ENCODE results near the gene SCAF1. TPM values are rescaled to one million over a fixed set of nuclear protein-coding genes. Genes with fewer than 3 reads are reported as not detected.
A peak's percentile ranks its signal among the peaks of the same experiment; 100 is the strongest.
"Not testable (repeated sequence)": the region's sequence is repeated elsewhere in the genome, so short reads cannot be mapped to it uniquely, and the experiment has no call there.

Gene SCAF1
- total RNA-seq, 1 donor from 2014 or later: 8.7 TPM

DNA sequence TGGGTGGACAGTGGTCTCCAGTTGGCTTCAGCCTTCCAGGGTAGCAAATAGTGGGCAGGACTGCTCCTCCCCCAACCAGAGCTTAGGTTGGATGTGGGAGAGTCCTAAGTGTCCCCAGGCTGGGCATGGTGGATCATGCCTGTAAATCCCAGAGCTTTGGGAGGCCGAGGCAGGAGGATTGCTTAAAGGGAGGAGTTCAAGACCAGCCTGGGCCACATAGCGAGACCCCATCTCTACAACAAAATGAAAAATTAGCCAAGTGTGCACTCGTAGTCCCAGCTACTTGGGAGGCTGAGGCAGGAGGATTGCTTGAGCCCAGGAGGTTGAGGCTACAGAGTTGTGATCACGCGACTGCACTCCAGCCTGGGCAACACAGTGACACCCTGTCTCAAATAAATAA lies 9.4 kb upstream of the SCAF1 start:
- TF ChIP-seq EZH2 (IDR thresholded peaks at IDR 0.05) (no peak), EZH2phosphoT487 (IDR thresholded peaks at IDR 0.05) (no peak)
- TF ChIP-seq, protein P1, sequence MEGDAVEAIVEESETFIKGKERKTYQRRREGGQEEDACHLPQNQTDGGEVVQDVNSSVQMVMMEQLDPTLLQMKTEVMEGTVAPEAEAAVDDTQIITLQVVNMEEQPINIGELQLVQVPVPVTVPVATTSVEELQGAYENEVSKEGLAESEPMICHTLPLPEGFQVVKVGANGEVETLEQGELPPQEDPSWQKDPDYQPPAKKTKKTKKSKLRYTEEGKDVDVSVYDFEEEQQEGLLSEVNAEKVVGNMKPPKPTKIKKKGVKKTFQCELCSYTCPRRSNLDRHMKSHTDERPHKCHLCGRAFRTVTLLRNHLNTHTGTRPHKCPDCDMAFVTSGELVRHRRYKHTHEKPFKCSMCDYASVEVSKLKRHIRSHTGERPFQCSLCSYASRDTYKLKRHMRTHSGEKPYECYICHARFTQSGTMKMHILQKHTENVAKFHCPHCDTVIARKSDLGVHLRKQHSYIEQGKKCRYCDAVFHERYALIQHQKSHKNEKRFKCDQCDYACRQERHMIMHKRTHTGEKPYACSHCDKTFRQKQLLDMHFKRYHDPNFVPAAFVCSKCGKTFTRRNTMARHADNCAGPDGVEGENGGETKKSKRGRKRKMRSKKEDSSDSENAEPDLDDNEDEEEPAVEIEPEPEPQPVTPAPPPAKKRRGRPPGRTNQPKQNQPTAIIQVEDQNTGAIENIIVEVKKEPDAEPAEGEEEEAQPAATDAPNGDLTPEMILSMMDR (IDR thresholded peaks at IDR 0.05): no peak
- H3K4me1 Mint-ChIP-seq: peaks cover 30% of the 10 kb centered on the region
- Histone ChIP-seq H3K4me3 (no peak overlapping the region), H4K20me1 (ENCODE audit: low read depth) (no peaks in the 10 kb centered on the region), H2AFZ (replicated peaks) (no peak overlapping the region), H3F3A (ENCODE audit: low read depth) (peaks cover 34% of the 10 kb centered on the region), H3K79me2 (ENCODE audit: low read depth) (no peaks in the 10 kb centered on the region), H3K4me1 (peaks cover 16% of the 10 kb centered on the region), H3K9ac (no peak overlapping the region), H3K27me3 (no peaks in the 10 kb centered on the region), H3K4me2 (no peak overlapping the region), H3K36me3 (no peaks in the 10 kb centered on the region), H3K9me3 (ENCODE audit: low read depth) (no peaks in the 10 kb centered on the region), H3K27ac (no peak overlapping the region)
- H3K9me3 Mint-ChIP-seq: no peaks in the 10 kb centered on the region
- no peak overlapping the region for H3K4me3 Mint-ChIP-seq
- no peak for DNase-seq (ENCODE audit: low spot score)
- peaks cover 6% of the 10 kb centered on the region for H3K27me3 Mint-ChIP-seq (ENCODE audit: insufficient read depth, low read depth)
- no peak overlapping the region for H3K27ac Mint-ChIP-seq
- peaks cover 5% of the 10 kb centered on the region for H3K36me3 Mint-ChIP-seq

DNA sequence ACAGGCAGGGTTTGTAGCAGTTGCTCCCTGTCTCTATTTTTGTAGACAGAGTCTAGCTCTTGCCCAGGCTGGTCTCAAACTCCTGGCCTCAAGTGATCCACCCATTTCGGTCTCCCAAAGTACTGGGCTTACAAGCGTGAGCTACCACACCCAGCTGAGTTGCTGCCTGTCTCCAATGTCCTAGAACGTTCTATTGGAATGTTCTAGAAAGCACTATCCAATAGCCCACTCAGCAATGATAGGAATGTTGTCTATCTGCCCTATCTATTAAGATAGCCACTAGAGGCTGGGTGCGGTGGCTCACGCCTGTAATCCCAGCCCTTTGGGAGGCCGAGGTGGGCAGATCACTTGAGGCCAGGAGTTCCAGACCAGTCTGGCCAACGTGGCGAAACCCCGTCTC lies 8.7 kb upstream of the SCAF1 start:
- peaks cover 35% of the 10 kb centered on the region for H3K4me1 Mint-ChIP-seq
- not testable (repeated sequence) for H3K9ac ChIP-seq; H3K36me3 Mint-ChIP-seq; H3K27me3 Mint-ChIP-seq (ENCODE audit: insufficient read depth, low read depth); H3K9me3 Mint-ChIP-seq; H3K4me2 ChIP-seq; H3K9me3 ChIP-seq (ENCODE audit: low read depth); H3K79me2 ChIP-seq (ENCODE audit: low read depth); H3K27ac ChIP-seq; H2AFZ ChIP-seq (replicated peaks); DNase-seq (ENCODE audit: low spot score); H3K36me3 ChIP-seq; H3K4me3 ChIP-seq; H3K27ac Mint-ChIP-seq; H3K27me3 ChIP-seq; H4K20me1 ChIP-seq (ENCODE audit: low read depth); H3K4me3 Mint-ChIP-seq
- Histone ChIP-seq H3K4me1 (peaks cover 22% of the 10 kb centered on the region), H3F3A (ENCODE audit: low read depth) (peaks cover 34% of the 10 kb centered on the region)

DNA sequence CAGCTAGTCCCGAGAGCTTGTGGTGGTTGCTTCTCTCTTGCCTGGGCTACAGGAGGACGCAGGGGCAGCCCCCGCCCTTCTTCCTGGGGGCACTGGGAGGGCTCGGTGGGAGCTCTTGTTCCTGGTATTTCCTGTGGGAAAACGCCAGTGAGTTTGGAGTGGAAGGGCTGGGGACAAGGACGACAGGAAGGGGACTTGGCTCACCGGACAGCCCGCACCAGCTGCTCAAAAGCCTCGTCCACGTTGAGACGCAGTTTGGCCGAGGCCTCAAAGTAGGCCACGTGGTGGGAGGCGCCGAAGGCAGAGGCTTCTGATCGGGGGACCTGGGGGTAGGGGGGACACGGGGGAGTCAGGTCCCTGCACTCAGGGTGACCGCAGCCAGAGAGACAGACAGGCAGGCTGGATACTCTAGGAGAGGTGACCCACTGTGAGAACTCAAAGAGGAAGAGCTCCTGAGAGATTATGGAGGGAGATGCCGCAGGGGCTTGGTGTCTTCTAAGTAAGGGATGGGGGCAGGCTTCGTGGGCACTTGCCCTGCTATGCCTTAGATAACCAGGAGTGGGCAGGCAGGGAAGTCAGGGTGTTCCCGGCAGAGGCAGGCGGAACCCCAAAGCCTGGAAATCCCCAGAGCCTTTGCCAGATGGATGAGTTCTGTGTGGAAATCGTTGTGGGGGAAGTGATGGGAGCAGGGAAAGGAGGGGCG lies 6.3 kb upstream of the SCAF1 start:
- H3K27me3 Mint-ChIP-seq (ENCODE audit: insufficient read depth, low read depth): peaks cover 15% of the 10 kb centered on the region
- H2AFZ ChIP-seq (replicated peaks): no peak overlapping the region
- H3K27ac Mint-ChIP-seq: peak overlapping the region; percentile 94

More for the DNA sequence above, 6.3 kb upstream of the SCAF1 start:
- no peaks in the 10 kb centered on the region for H3K79me2 ChIP-seq (ENCODE audit: low read depth)
- H4K20me1 ChIP-seq (ENCODE audit: low read depth): no peaks in the 10 kb centered on the region
- no peak for TF ChIP-seq EZH2phosphoT487 (IDR thresholded peaks at IDR 0.05)
- TF ChIP-seq EZH2 (IDR thresholded peaks at IDR 0.05): no peak
- TF ChIP-seq, protein P1 (IDR thresholded peaks at IDR 0.05): no peak
- no peak for DNase-seq (ENCODE audit: low spot score)
- peaks cover 31% of the 10 kb centered on the region for H3F3A ChIP-seq (ENCODE audit: low read depth)
- peaks cover 11% of the 10 kb centered on the region for H3K27me3 ChIP-seq
- H3K4me3 ChIP-seq: no peak overlapping the region
- no peak overlapping the region for H3K9ac ChIP-seq
- no peak overlapping the region for H3K27ac ChIP-seq
- H3K36me3 ChIP-seq: no peaks in the 10 kb centered on the region
- Mint-ChIP-seq H3K9me3 (no peaks in the 10 kb centered on the region), H3K4me1 (peaks cover 49% of the 10 kb centered on the region), H3K4me3 (peak overlapping the region; percentile 64), H3K36me3 (peaks cover 3% of the 10 kb centered on the region)
- no peaks in the 10 kb centered on the region for H3K9me3 ChIP-seq (ENCODE audit: low read depth)
- H3K4me1 ChIP-seq: peaks cover 33% of the 10 kb centered on the region
- H3K4me2 ChIP-seq: no peak overlapping the region

Data from neural progenitor cell (in vitro differentiated cells).